ENCODE measurements around the gene CHAT.

Gene CHAT

DNA sequence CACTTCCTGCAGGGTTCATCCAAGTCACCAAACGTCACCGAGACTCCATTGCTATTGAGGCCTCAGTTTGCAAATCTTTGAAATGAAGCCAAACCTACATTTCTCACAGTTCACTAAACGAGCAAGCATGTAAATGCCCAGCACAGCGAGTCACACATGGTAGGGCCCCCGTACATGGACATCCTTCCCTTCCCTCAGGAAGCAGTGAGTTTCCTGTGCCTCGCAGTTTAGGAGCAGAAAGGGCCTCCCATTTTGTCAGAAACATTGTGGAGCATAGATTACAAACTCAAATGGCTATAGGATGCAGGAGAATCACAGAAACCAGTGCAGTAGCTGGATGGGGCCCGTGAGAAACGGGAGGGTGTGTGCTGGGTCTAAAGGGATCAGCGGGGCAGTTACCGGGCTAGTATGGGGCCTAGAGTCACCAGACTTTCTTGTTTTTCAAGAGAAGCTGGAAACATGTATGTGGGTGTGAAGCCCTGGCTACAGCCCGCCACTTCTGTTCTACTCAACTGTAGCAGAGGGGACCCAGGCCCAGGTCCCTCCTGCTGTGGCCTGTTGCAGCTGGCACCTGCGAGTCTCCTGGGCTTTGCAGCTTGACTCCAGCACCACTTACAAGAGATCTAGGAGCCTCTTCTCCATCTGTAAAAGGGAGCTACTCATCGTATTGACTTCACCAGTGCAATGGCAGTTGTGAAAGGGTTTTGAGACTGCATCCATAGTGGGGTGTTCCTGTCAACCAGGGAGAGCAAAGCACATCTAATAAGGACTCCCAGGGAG lies 17.9 kb upstream of the CHAT start:
- in situ Hi-C loops (cut with MboI; ENCODE audit: low pct_unique_long_range_greater_than_20kb, low sequenced_read_pairs, unreplicated experiment) = loop anchor here (25.0 kb wide), 1 partner anchor 641 kb away; no protein-coding TSS in a partner anchor
- TF ChIP-seq, protein P1, sequence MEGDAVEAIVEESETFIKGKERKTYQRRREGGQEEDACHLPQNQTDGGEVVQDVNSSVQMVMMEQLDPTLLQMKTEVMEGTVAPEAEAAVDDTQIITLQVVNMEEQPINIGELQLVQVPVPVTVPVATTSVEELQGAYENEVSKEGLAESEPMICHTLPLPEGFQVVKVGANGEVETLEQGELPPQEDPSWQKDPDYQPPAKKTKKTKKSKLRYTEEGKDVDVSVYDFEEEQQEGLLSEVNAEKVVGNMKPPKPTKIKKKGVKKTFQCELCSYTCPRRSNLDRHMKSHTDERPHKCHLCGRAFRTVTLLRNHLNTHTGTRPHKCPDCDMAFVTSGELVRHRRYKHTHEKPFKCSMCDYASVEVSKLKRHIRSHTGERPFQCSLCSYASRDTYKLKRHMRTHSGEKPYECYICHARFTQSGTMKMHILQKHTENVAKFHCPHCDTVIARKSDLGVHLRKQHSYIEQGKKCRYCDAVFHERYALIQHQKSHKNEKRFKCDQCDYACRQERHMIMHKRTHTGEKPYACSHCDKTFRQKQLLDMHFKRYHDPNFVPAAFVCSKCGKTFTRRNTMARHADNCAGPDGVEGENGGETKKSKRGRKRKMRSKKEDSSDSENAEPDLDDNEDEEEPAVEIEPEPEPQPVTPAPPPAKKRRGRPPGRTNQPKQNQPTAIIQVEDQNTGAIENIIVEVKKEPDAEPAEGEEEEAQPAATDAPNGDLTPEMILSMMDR (IDR thresholded peaks at IDR 0.05; ENCODE audit: extremely low read depth, insufficient read depth, missing control alignments) = no peak
- no peak for DNase-seq (ENCODE audit: low spot score)

DNA sequence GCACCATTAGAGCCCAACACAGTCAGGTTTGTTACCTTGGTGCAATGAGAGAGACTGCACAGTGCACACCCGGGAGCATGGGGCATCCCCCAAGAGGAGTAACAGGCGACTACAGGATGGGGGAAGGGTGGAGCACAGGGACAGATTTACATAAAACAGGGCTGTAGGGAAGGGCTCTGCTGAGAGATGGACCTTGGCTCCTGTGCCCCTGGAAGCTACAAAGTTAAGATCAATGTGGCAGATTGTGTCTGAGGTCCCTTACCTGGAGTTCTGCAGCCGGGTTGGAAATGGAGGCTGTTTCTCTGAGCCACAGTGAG lies 17.4 kb upstream of the CHAT start:
- TF ChIP-seq, protein P1 (IDR thresholded peaks at IDR 0.05; ENCODE audit: extremely low read depth, insufficient read depth, missing control alignments) = no peak
- in situ Hi-C loops (cut with MboI; ENCODE audit: low pct_unique_long_range_greater_than_20kb, low sequenced_read_pairs, unreplicated experiment) = loop anchor here (25.0 kb wide), 1 partner anchor 641 kb away; no protein-coding TSS in a partner anchor
- no peak for DNase-seq (ENCODE audit: low spot score)

DNA sequence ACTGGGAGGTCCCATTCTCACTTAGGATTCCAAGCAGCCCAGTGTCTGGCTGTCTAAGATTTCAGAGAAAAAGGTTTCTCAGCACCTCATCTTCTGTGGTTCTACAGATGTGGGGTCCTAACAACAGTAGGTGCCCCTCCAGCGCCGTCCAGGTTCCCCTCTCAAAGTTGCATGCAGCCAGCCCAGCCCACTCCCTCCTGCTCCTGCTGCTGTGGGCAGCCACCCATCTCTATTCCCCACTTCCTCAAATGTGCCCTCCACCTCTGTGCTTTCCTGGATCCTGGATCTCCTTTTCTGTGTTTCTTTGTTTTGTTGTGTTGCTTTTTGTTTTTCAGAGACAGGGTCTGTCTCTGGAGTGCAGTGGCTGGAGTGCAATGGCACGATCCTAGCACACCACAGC lies 17.0 kb upstream of the CHAT start:
- DNase-seq (ENCODE audit: low spot score) = no peak
- in situ Hi-C loops (cut with MboI; ENCODE audit: low pct_unique_long_range_greater_than_20kb, low sequenced_read_pairs, unreplicated experiment) = loop anchor here (25.0 kb wide), 1 partner anchor 640 kb away; no protein-coding TSS in a partner anchor
- TF ChIP-seq, protein P1 (IDR thresholded peaks at IDR 0.05; ENCODE audit: extremely low read depth, insufficient read depth, missing control alignments) = no peak

DNA sequence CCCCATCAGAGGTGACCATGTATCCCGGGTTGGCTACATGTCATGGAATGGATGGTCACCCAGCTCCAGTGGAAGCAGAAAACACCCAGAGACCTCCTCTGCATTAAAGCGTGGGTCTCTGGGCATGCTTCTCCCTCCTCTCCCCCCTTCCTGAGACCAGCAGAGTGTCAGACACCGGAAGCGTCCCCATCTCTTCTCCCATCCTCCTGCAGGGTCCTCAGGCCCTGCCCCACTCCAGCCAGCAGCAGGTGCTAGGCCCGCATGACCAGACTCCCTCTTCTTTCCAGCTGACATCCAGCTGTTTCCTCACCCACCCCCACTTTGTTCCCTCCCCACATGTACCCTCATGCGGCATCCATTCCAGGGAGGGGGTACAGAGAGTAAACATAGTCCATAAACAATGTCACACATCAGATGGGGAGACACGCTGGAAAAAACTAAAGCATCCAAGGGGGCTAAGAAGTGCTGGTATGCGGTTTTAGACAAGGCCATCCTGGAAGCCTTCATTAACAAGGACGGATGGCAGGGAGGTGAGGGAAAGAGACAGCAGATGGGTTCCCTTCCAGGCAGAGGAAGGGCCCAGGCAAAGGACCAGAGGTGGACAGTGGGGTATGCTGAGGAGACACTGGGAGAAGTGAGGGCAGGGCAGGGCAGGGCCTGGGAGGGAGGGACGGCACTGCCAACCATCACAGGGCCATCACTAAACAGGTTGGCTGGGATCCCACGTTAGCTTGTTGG lies 16.2 kb upstream of the CHAT start:
- TF ChIP-seq, protein P1 (IDR thresholded peaks at IDR 0.05; ENCODE audit: extremely low read depth, insufficient read depth, missing control alignments) = no peak
- in situ Hi-C loops (cut with MboI; ENCODE audit: low pct_unique_long_range_greater_than_20kb, low sequenced_read_pairs, unreplicated experiment) = loop anchor here (25.0 kb wide), 1 partner anchor 640 kb away; no protein-coding TSS in a partner anchor
- peak; percentile 3 for DNase-seq (ENCODE audit: low spot score)

DNA sequence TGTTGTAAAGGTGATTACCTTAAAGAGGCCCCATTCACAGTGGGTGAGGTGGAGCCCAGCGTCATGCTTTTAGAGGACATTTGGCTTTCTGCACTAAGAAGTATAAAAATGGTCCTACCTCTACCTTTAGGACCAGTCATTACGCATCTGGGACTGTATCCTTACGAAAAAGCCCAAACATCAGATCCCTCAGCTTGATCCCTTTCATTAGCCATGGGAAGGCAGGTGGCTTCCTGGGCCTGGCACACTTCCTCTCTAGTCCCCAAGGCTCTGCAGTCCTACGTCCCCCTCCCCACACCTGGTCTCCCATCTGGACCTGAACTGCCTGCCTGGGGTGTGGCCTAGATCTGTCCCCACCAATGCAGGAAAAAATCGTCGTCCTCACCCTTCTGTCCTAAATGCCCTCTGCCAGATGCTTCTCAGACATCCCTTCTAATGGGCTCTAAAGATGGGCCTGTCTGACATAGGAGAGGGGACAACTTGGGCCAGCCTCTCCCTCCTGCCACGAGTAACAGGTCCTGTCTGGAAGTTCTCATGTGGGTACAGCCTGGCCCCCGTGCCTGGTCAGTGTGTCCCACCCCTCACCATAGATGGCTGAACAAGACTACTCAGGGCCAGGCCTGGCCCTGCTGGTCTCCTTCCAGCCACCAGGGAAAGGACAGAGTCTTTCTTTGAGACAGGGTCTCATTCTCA lies 15.5 kb upstream of the CHAT start:
- TF ChIP-seq, protein P1 (IDR thresholded peaks at IDR 0.05; ENCODE audit: extremely low read depth, insufficient read depth, missing control alignments) = no peak
- no peak for DNase-seq (ENCODE audit: low spot score)

DNA sequence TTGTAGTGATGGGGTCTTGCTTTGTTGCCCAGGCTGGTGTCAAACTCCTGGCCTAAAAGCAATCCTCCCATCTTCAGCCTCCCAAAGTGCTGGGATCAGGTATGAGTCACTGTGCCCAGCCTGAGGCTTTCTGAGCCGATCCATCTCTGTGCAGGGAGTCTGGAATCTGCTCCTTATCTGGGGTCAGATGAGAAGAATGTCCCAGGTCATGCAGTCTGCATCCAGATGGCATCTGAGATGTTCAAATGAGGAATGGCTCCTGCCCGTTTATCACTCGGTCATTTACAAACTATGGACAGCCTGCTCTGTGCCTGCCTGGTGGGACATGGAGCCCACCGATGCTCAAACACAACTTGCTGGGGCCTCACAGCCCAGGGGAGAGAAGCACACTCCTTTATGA lies 14.9 kb upstream of the CHAT start:
- TF ChIP-seq, protein P1 (IDR thresholded peaks at IDR 0.05; ENCODE audit: extremely low read depth, insufficient read depth, missing control alignments) = no peak
- in situ Hi-C loops (cut with MboI; ENCODE audit: low pct_unique_long_range_greater_than_20kb, low sequenced_read_pairs, unreplicated experiment) = loop anchor here (25.0 kb wide), 1 partner anchor 638 kb away; no protein-coding TSS in a partner anchor
- DNase-seq (ENCODE audit: low spot score) = no peak

More for the DNA sequence above, 15.5 kb upstream of the CHAT start:
- in situ Hi-C loops (cut with MboI; ENCODE audit: low pct_unique_long_range_greater_than_20kb, low sequenced_read_pairs, unreplicated experiment) = loop anchor here (25.0 kb wide), 1 partner anchor 639 kb away; no protein-coding TSS in a partner anchor
